H9 (cell line): ENCODE measurements around the gene RAB9A. TPM values are rescaled to one million over a fixed set of nuclear protein-coding genes. Genes with fewer than 3 reads are reported as not detected.

Experiments
- DNase-seq: peaks from one replicate; pipeline ENCODE4 v3.0.0-alpha.2; 2017
- H2AFZ ChIP-seq: one replicate; pipeline ENCODE4 v1.6.1; 2013; ENCODE audit warnings: mild to moderate bottlenecking, low read length, control low read depth, moderate library complexity
- H2AK5ac ChIP-seq: 2 replicates; pipeline ENCODE4 v1.6.1; 2013; ENCODE audit warnings: low read length, control low read depth, mixed read lengths; ENCODE audit not compliant: insufficient read length
- H2BK120ac ChIP-seq: one replicate; pipeline ENCODE4 v1.6.1; 2013; ENCODE audit warnings: low read depth, mild to moderate bottlenecking, low read length, control low read depth, inconsistent platforms; ENCODE audit not compliant: poor library complexity, severe bottlenecking
- H2BK12ac ChIP-seq: 2 replicates; pipeline ENCODE4 v1.6.1; 2013; ENCODE audit warnings: low read length, control low read depth, mixed read lengths, low read depth; ENCODE audit not compliant: insufficient read length
- H2BK15ac ChIP-seq: 2 replicates; pipeline ENCODE4 v1.6.1; 2013; ENCODE audit warnings: low read depth, low read length, control low read depth
- H2BK20ac ChIP-seq: one replicate; pipeline ENCODE4 v1.6.1; 2013; ENCODE audit warnings: low read depth, mild to moderate bottlenecking, low read length, control low read depth, inconsistent platforms; ENCODE audit not compliant: poor library complexity, severe bottlenecking
- H2BK5ac ChIP-seq: 2 replicates; pipeline ENCODE4 v1.6.1; 2013; ENCODE audit warnings: low read length, control low read depth, mixed read lengths; ENCODE audit not compliant: insufficient read length
- H3K14ac ChIP-seq: 2 replicates; pipeline ENCODE4 v1.6.1; 2013; ENCODE audit warnings: low read length, control low read depth; ENCODE audit not compliant: insufficient read depth
- H3K18ac ChIP-seq: 2 replicates; pipeline ENCODE4 v1.6.1; 2013; ENCODE audit warnings: low read depth, mild to moderate bottlenecking, mixed read lengths, low read length, control low read depth; ENCODE audit not compliant: insufficient read length
- H3K23ac ChIP-seq: 2 replicates; pipeline ENCODE4 v1.6.1; 2013; ENCODE audit warnings: low read length, control low read depth, mixed read lengths, low read depth; ENCODE audit not compliant: insufficient read length
- H3K23me2 ChIP-seq: 2 replicates; pipeline ENCODE4 v1.6.1; 2013; ENCODE audit warnings: low read depth, mild to moderate bottlenecking, mixed read lengths, low read length, control low read depth; ENCODE audit not compliant: insufficient read length, poor library complexity, severe bottlenecking
- H3K27ac ChIP-seq: 2 replicates; pipeline ENCODE4 v1.5.1; 2013; ENCODE audit warnings: low read length, control low read depth, mixed read lengths, low read depth; ENCODE audit not compliant: insufficient read length
- H3K27me3 ChIP-seq: 2 replicates; pipeline ENCODE4 v1.6.1; 2013; ENCODE audit warnings: low read length, control low read depth, inconsistent platforms; ENCODE audit not compliant: insufficient read depth
- H3K4ac ChIP-seq: 2 replicates; pipeline ENCODE4 v1.6.1; 2013; ENCODE audit warnings: low read depth, mild to moderate bottlenecking, control low read depth, inconsistent platforms, low read length, moderate library complexity
- H3K4me1 ChIP-seq: 2 replicates; pipeline ENCODE4 v1.6.1; 2013; ENCODE audit warnings: low read length, control low read depth, inconsistent platforms; ENCODE audit not compliant: insufficient read depth
- H3K4me2 ChIP-seq: 2 replicates; pipeline ENCODE4 v1.6.1; 2013; ENCODE audit warnings: low read length, control low read depth, mixed read lengths; ENCODE audit not compliant: insufficient read length, insufficient read depth
- H3K56ac ChIP-seq: 2 replicates; pipeline ENCODE4 v1.6.1; 2013; ENCODE audit warnings: low read depth, mild to moderate bottlenecking, mixed read lengths, low read length, control low read depth; ENCODE audit not compliant: insufficient read length
- H3K79me1 ChIP-seq: 2 replicates; pipeline ENCODE4 v1.6.1; 2013; ENCODE audit warnings: low read depth, mild to moderate bottlenecking, moderate library complexity, low read length, control low read depth, inconsistent platforms; ENCODE audit not compliant: insufficient read depth, poor library complexity, severe bottlenecking
- H3K79me2 ChIP-seq: 2 replicates; pipeline ENCODE4 v1.6.1; 2013; ENCODE audit warnings: low read length, control low read depth, inconsistent platforms; ENCODE audit not compliant: insufficient read depth
- H3K9ac ChIP-seq: 2 replicates; pipeline ENCODE4 v1.6.1; 2013; ENCODE audit warnings: low read length, control low read depth, mixed read lengths; ENCODE audit not compliant: insufficient read length; ENCODE audit errors: extremely low read depth
- H3K9me3 ChIP-seq: one replicate; pipeline ENCODE4 v1.6.1; 2013; ENCODE audit warnings: low read depth, low read length, inconsistent platforms; ENCODE audit not compliant: control insufficient read depth
- H3T11ph ChIP-seq: one replicate; pipeline ENCODE4 v1.6.1; 2013; ENCODE audit warnings: mild to moderate bottlenecking, low read length, control low read depth, inconsistent platforms
- H4K20me1 ChIP-seq: one replicate; pipeline ENCODE4 v1.6.1; 2013; ENCODE audit not compliant: control insufficient read depth, insufficient read length, insufficient read depth
- H4K5ac ChIP-seq: 2 replicates; pipeline ENCODE4 v1.6.1; 2013; ENCODE audit warnings: low read depth, mild to moderate bottlenecking, mixed read lengths, low read length, control low read depth; ENCODE audit not compliant: insufficient read length
- H4K8ac ChIP-seq: replicated peaks from 2 replicates; pipeline ENCODE4 v1.6.1; 2013; ENCODE audit warnings: low read length, control low read depth, mixed read lengths, low read depth; ENCODE audit not compliant: insufficient read length
- H4K91ac ChIP-seq: 2 replicates; pipeline ENCODE4 v1.6.1; 2013; ENCODE audit warnings: low read depth, mild to moderate bottlenecking, moderate library complexity, mixed read lengths, low read length, control low read depth; ENCODE audit not compliant: insufficient read length
- H3K27ac Mint-ChIP-seq, 3 experiments: 2 replicates in 2 of 3; 3 replicates in 1 of 3; pipeline ENCODE4 v1.8.0; 2020 to 2021; ENCODE audit warnings: mixed read lengths in 3 of 3, mild to moderate bottlenecking in 1 of 3, moderate library complexity in 1 of 3
- H3K27me3 Mint-ChIP-seq: 2 replicates; pipeline ENCODE4 v1.8.0; 2021; ENCODE audit warnings: low read depth, mild to moderate bottlenecking, moderate library complexity, mixed read lengths
- H3K36me3 Mint-ChIP-seq, 3 experiments: 2 replicates in 2 of 3; 3 replicates in 1 of 3; pipeline ENCODE4 v1.8.0; 2020 to 2021; ENCODE audit warnings: low read depth in 3 of 3, mixed read lengths in 3 of 3; ENCODE audit not compliant: insufficient read depth in 1 of 3
- H3K4me1 Mint-ChIP-seq, 2 experiments: 2 replicates each; pipeline ENCODE4 v1.8.0; 2020; ENCODE audit warnings: mixed read lengths in 2 of 2
- H3K4me3 Mint-ChIP-seq, 2 experiments: 2 replicates in 1 of 2; 3 replicates in 1 of 2; pipeline ENCODE4 v1.8.0; 2020 to 2021; ENCODE audit warnings: mild to moderate bottlenecking in 2 of 2, mixed read lengths in 2 of 2, moderate library complexity in 1 of 2
- H3K9me3 Mint-ChIP-seq, 2 experiments: 2 replicates in 1 of 2; 3 replicates in 1 of 2; pipeline ENCODE4 v1.8.0; 2020; ENCODE audit warnings: mild to moderate bottlenecking in 2 of 2, mixed read lengths in 2 of 2, moderate library complexity in 1 of 2
- CTCF ChIP-seq: fragments of 200-600 bp; sonication (generic); conservative IDR thresholded peaks from 3 replicates; pipeline ENCODE4 v1.8.0; 2021; ENCODE audit warnings: antibody characterized with exemption, mild to moderate bottlenecking
- WGBS: extraction: QIAGEN DNeasy Blood & Tissue Kit; methylation state at CpG from one replicate; pipeline ENCODE4 v1.1.7; 2013; ENCODE audit warnings: missing lambda C conversion rate, low lambda C conversion rate, mixed read lengths; ENCODE audit not compliant: insufficient read length; ENCODE audit errors: extremely low coverage; 5-methylcytosine and 5-hydroxymethylcytosine counted together
- total RNA-seq: library from RNA; stranded (reverse); gene quantifications from 2 replicates; pipeline ENCODE4 v1.2.1, GENCODE V29; 2021

Gene RAB9A
- total RNA-seq, 1 experiment from 2014 or later: 21.3 TPM

- Mint-ChIP-seq H3K4me1 (no peaks in the 10 kb centered on the region), H3K9me3 (peaks cover 33 to 54% of the 10 kb centered on the region in 2 experiments), H3K4me3 (no peak overlapping the region), H3K27ac (no peak overlapping the region), H3K27me3 (peaks cover 2% of the 10 kb centered on the region), H3K36me3 (no peaks in the 10 kb centered on the region)
- Histone ChIP-seq H3K23ac (no peak overlapping the region), H3K4me1 (no peaks in the 10 kb centered on the region), H2AK5ac (no peak overlapping the region), H3K14ac (no peak overlapping the region), H3K4ac (no peak overlapping the region), H3T11ph (no peak overlapping the region), H2BK120ac (no peak overlapping the region), H3K23me2 (no peaks in the 10 kb centered on the region), H2BK12ac (no peak overlapping the region), H3K79me1 (no peaks in the 10 kb centered on the region), H4K20me1 (no peaks in the 10 kb centered on the region), H3K18ac (no peak overlapping the region), H2BK5ac (no peak overlapping the region), H2AFZ (no peak overlapping the region), H3K27ac (no peak overlapping the region), H4K91ac (no peak overlapping the region), H3K9me3 (no peaks in the 10 kb centered on the region), H3K56ac (no peak overlapping the region), H3K27me3 (no peaks in the 10 kb centered on the region), H3K9ac (no peak overlapping the region), H4K8ac (no peak overlapping the region), H3K79me2 (no peaks in the 10 kb centered on the region), H2BK15ac (no peak overlapping the region), H2BK20ac (no peak overlapping the region), H3K4me2 (no peak overlapping the region), H4K5ac (no peak overlapping the region)
- WGBS: no CpG with 5 or more reads among the region's 7 CpGs
- no peak for DNase-seq
- no peak for TF ChIP-seq CTCF
These were observed 7.3 kb upstream of the RAB9A start for GRCh38 chrX:13681595-13681994.
